ENCODE results near the gene FAM174B.

FAM174B gene

DNA sequence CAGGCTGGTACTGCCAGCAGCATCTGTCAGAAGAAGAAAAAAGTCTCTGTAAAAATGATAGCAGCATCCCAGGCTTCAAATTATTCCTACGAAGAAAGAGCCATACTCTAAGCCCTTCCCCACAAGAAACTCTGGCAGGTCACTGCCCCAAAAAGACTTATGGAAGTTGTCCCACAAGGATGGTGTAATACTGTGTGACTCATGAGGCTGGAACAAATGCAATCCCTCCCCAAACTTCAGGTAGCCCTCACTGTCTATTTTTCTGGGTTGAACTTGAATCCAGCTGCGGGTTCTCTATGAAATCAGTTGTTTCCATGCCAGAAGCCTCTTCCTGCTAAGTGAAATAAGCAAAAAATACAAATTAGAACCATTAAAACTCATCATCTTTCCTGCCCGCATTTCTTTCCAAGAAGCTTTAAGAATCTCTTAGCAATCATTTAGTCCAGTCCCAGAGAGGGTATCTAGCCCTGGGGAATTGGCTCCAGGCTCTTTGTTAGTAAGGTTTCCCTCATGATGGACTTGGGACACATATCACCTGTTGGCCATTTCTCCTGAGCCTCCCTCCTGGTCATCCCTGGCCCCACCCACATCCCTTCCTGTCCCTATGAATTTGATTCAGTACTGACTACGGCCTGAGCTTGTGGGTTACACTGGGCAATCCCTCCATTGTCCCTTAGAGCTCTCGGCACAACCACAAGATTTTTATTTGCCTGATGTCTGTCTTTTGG is 51.7 kb downstream of the FAM174B start:
- DNase-seq (no peak), ATAC-seq (replicated peaks) (no peak)
- no peak overlapping the region for H3K4me3 Mint-ChIP-seq
- peaks cover 45 to 86% of the 10 kb centered on the region in 2 donors for H3K27me3 Mint-ChIP-seq
- peaks cover 6% of the 10 kb centered on the region for H3K36me3 Mint-ChIP-seq (ENCODE audit: insufficient read depth)
- no peaks in the 10 kb centered on the region for H3K4me1 Mint-ChIP-seq (ENCODE audit: low read depth in 2 of 2)
- peaks cover 0 to 3% of the 10 kb centered on the region in 2 donors for H3K9me3 Mint-ChIP-seq
- H3K27ac Mint-ChIP-seq = no peak overlapping the region

DNA sequence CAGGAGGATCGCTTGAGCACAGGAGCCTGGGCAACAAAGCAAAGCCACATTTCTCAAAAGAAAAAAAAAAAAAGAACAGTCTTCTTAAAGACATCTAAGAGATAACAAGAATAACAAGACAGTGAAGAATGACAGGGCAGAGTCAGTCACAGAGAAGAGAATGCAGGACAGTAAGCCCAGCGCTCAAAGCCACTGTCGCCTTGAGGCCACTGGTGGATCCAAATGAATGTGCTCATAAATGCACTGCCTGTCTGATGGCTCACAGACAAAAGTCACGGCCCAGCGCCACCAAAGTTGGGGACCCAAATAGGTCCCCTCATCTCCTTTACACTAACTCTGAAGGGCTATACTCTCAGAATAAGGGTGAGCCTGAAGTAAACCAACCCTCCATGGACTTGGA is 52.3 kb downstream of the FAM174B start:
- Mint-ChIP-seq H3K4me1 (ENCODE audit: low read depth in 2 of 2) (no peaks in the 10 kb centered on the region), H3K9me3 (peaks cover 0 to 3% of the 10 kb centered on the region in 2 donors), H3K36me3 (ENCODE audit: insufficient read depth) (peaks cover 3% of the 10 kb centered on the region), H3K27ac (no peak overlapping the region), H3K4me3 (no peak overlapping the region), H3K27me3 (peaks cover 45 to 86% of the 10 kb centered on the region in 2 donors)
- no peak for ATAC-seq (replicated peaks)
- DNase-seq = no peak

- Mint-ChIP-seq H3K4me1 (ENCODE audit: low read depth in 2 of 2) (no peaks in the 10 kb centered on the region), H3K4me3 (no peak overlapping the region), H3K27me3 (peaks cover 38 to 88% of the 10 kb centered on the region in 2 donors), H3K36me3 (ENCODE audit: insufficient read depth) (peaks cover 3% of the 10 kb centered on the region), H3K9me3 (peaks cover 0 to 3% of the 10 kb centered on the region in 2 donors), H3K27ac (no peak overlapping the region)
- DNase-seq (no peak), ATAC-seq (replicated peaks) (no peak)
Observed at GRCh38 chr15:92602267-92602593, 53.3 kb downstream of the FAM174B start.

- no peak for DNase-seq
- H3K4me3 Mint-ChIP-seq = no peak overlapping the region
- no peak overlapping the region for H3K27ac Mint-ChIP-seq
- peaks cover 3% of the 10 kb centered on the region for H3K36me3 Mint-ChIP-seq (ENCODE audit: insufficient read depth)
- no peaks in the 10 kb centered on the region for H3K4me1 Mint-ChIP-seq (ENCODE audit: low read depth in 2 of 2)
- no peak for ATAC-seq (replicated peaks)
- H3K27me3 Mint-ChIP-seq = peaks cover 38 to 92% of the 10 kb centered on the region in 2 donors
- peaks cover 0 to 3% of the 10 kb centered on the region in 2 donors for H3K9me3 Mint-ChIP-seq
Observed at GRCh38 chr15:92601592-92602266, 53.8 kb downstream of the FAM174B start.

GRCh38 chr15:92600856-92601255 is 54.7 kb downstream of the FAM174B start:
- Mint-ChIP-seq H3K9me3 (peaks cover 0 to 3% of the 10 kb centered on the region in 2 donors), H3K4me1 (ENCODE audit: low read depth in 2 of 2) (no peaks in the 10 kb centered on the region), H3K27me3 (peaks cover 45 to 92% of the 10 kb centered on the region in 2 donors), H3K27ac (no peak overlapping the region), H3K36me3 (ENCODE audit: insufficient read depth) (no peaks in the 10 kb centered on the region), H3K4me3 (no peak overlapping the region)
- no peak for ATAC-seq (replicated peaks)
- no peak for DNase-seq

DNA sequence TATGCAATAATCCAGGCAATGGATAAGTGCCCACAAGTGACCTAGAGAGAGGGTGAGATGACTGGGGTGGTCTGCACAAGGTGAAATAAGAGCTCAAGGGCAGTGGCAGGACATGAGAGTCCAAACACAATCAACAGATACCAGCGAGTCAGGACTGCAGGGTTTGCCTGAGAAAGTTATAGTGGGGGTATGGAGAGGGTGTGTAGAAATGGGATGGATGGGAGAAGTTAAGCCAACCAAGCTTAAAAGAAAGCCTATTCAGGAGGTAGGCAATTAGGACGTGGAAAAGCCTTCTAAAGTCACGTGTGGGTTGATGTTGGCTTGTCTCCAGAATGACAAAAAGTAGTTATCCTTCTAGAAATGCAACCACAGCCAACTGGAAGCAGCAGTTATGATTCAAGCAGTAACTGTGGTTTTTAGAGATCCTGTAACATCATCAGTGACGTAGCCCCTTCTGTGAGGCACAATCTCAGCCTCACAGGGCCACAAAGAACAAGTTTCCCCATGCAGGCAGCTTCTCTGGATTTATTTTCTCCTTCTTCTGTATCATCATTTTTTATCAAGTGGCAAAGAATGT is 56.1 kb downstream of the FAM174B start:
- no peak overlapping the region for H3K4me3 Mint-ChIP-seq
- ATAC-seq (replicated peaks) = no peak
- DNase-seq = no peak
- no peak overlapping the region for H3K27ac Mint-ChIP-seq
- no peaks in the 10 kb centered on the region for H3K9me3 Mint-ChIP-seq
- no peaks in the 10 kb centered on the region for H3K4me1 Mint-ChIP-seq (ENCODE audit: low read depth in 2 of 2)
- peaks cover 41 to 89% of the 10 kb centered on the region in 2 donors for H3K27me3 Mint-ChIP-seq
- no peaks in the 10 kb centered on the region for H3K36me3 Mint-ChIP-seq (ENCODE audit: insufficient read depth)

- ATAC-seq (replicated peaks) (no peak), DNase-seq (no peak)
- H3K27ac Mint-ChIP-seq = no peak overlapping the region
- H3K4me1 Mint-ChIP-seq (ENCODE audit: low read depth in 2 of 2) = no peaks in the 10 kb centered on the region
- no peaks in the 10 kb centered on the region for H3K36me3 Mint-ChIP-seq (ENCODE audit: insufficient read depth)
- H3K27me3 Mint-ChIP-seq = peaks cover 48 to 86% of the 10 kb centered on the region in 2 donors
- no peak overlapping the region for H3K4me3 Mint-ChIP-seq
- H3K9me3 Mint-ChIP-seq = no peaks in the 10 kb centered on the region
Observed at GRCh38 chr15:92597548-92597947, 58.0 kb downstream of the FAM174B start.

DNA sequence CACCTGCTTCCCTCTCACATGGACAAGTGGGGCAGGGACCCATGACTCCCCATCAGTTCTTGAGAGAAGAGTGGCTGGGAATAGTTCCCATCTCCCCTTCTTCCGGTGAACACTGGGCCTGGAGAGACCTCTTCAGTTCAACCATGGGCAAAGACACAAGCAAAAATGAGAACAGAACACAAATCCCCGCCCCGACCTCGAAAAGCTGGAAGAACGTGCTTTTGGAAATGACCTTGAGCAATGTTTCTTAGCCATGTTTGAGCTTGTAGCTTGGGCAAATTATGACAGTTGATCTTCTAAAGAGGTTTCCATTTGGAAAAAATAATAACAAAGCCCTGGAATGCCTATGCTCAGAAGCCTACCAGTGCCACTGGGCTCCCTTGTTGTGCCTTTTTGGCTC is 59.0 kb downstream of the FAM174B start:
- ATAC-seq (replicated peaks) = no peak
- Mint-ChIP-seq H3K4me1 (ENCODE audit: low read depth in 2 of 2) (no peaks in the 10 kb centered on the region), H3K36me3 (ENCODE audit: insufficient read depth) (no peaks in the 10 kb centered on the region), H3K9me3 (no peaks in the 10 kb centered on the region), H3K4me3 (no peak overlapping the region), H3K27ac (no peak overlapping the region), H3K27me3 (peaks cover 42 to 77% of the 10 kb centered on the region in 2 donors)
- DNase-seq = no peak

GRCh38 chr15:92595506-92596381 is 59.8 kb downstream of the FAM174B start:
- Mint-ChIP-seq H3K4me1 (ENCODE audit: low read depth in 2 of 2) (no peaks in the 10 kb centered on the region), H3K27ac (no peak overlapping the region), H3K27me3 (peaks cover 41 to 69% of the 10 kb centered on the region in 2 donors), H3K9me3 (no peaks in the 10 kb centered on the region), H3K36me3 (ENCODE audit: insufficient read depth) (no peaks in the 10 kb centered on the region), H3K4me3 (no peak overlapping the region)
- DNase-seq (no peak), ATAC-seq (replicated peaks) (no peak)

DNA sequence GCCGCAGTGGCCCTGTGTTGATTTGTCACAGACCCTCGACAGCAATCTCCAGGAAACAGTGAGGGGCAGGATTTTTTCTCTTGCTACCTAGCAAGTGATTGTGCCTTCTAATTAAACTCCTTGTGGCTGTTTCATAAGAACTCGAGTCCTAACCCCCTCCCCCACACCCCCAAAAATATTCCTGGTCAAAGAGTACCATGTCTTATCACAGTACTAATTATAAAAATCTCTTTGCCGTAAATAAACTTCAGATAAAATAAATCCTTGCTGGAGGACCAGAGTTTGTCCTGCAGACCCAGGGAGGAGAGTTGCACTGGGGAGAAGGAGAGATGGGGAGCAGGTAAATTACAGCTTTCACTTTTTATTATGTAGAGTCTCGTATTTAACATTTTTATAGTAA is 64.3 kb downstream of the FAM174B start:
- Mint-ChIP-seq H3K4me1 (ENCODE audit: low read depth in 2 of 2) (no peaks in the 10 kb centered on the region), H3K4me3 (no peak overlapping the region), H3K27me3 (peaks cover 29 to 51% of the 10 kb centered on the region in 2 donors), H3K27ac (no peak overlapping the region), H3K36me3 (ENCODE audit: insufficient read depth) (no peaks in the 10 kb centered on the region), H3K9me3 (no peaks in the 10 kb centered on the region)
- DNase-seq (no peak), ATAC-seq (replicated peaks) (no peak)

DNA sequence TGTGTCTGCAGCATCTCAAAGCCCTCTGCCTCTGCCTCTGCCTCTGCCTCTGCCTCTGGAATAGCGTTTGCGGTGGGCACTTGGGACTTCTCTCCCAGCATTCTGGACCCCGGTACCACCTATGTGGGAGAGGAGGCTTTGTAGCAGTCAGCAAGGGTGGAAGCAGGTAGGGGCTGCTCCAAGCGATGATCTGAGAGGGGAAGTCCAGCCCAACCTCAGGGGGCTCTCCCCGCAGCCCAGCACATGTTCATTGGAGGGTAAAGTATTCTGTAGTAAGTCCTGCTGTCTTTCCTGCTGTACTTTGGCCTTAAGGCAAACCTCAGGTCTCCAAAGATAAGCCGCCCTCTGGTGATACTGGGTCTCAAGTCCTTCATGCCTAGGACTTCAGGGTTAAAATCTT is 68.6 kb downstream of the FAM174B start:
- ATAC-seq (replicated peaks) = no peak
- no peak for DNase-seq
- Mint-ChIP-seq H3K27me3 (peaks cover 45 to 61% of the 10 kb centered on the region in 2 donors), H3K27ac (no peak overlapping the region), H3K36me3 (ENCODE audit: insufficient read depth) (peaks cover 3% of the 10 kb centered on the region), H3K4me3 (no peak overlapping the region), H3K9me3 (no peaks in the 10 kb centered on the region), H3K4me1 (ENCODE audit: low read depth in 2 of 2) (no peaks in the 10 kb centered on the region)

DNA sequence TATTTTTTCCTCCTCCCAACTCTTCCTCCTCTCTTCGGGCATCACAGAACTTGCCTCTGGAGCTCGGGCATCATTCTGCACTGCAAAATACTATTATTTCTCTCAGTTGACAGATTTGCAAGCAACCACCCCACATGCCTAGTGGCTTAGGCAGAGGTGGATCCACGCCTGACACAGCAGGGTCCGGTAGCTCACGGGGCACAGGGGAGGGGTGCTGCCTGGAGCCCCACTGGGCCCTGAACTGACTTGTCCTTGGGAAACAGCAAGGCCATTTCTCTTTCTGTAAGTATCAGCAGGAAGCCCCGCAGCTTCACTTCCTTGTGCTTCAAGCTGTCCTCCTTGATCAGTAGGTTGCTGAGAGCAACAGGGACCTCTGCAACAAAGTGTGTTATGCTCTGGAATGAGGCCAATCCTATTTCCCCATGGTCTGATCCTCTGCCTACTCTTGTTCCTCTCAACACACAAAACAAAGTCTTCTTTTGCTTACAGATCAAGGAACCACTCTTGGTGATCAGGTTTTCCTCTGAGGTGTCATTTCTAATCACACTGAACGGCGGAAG is 69.1 kb downstream of the FAM174B start:
- ATAC-seq (replicated peaks) (no peak), DNase-seq (no peak)
- no peak overlapping the region for H3K27ac Mint-ChIP-seq
- no peaks in the 10 kb centered on the region for H3K9me3 Mint-ChIP-seq
- peaks cover 49 to 64% of the 10 kb centered on the region in 2 donors for H3K27me3 Mint-ChIP-seq
- no peak overlapping the region for H3K4me3 Mint-ChIP-seq
- peaks cover 3% of the 10 kb centered on the region for H3K36me3 Mint-ChIP-seq (ENCODE audit: insufficient read depth)
- H3K4me1 Mint-ChIP-seq (ENCODE audit: low read depth in 2 of 2) = no peaks in the 10 kb centered on the region

GRCh38 chr15:92584105-92584504 is 71.5 kb downstream of the FAM174B start:
- H3K4me3 Mint-ChIP-seq = no peak overlapping the region
- peaks cover 58 to 79% of the 10 kb centered on the region in 2 donors for H3K27me3 Mint-ChIP-seq
- no peak overlapping the region for H3K27ac Mint-ChIP-seq
- peaks cover 3% of the 10 kb centered on the region for H3K36me3 Mint-ChIP-seq (ENCODE audit: insufficient read depth)
- ATAC-seq (replicated peaks) (no peak), DNase-seq (no peak)
- no peaks in the 10 kb centered on the region for H3K4me1 Mint-ChIP-seq (ENCODE audit: low read depth in 2 of 2)
- no peaks in the 10 kb centered on the region for H3K9me3 Mint-ChIP-seq
